IPS-NIHi7 (cell line): ENCODE results near the gene FNBP1L.

Experiments used
- DNase-seq: peaks from one replicate; pipeline ENCODE4 v3.0.0; 2012; ENCODE audit warnings: mixed read lengths; ENCODE audit errors: extremely low spot score

The FNBP1L gene

GRCh38 chr1:93447481-93448291 is at the start of gene FNBP1L:
FNBP1L (plus strand) TSS chr1:93448118; CDS start chr1:93448282, 164 bp downstream.
- DNase-seq, result peak; percentile 97

GRCh38 chr1:93399781-93400180 is 48.1 kb upstream of the FNBP1L start:
- peak; percentile 19 for DNase-seq

DNA sequence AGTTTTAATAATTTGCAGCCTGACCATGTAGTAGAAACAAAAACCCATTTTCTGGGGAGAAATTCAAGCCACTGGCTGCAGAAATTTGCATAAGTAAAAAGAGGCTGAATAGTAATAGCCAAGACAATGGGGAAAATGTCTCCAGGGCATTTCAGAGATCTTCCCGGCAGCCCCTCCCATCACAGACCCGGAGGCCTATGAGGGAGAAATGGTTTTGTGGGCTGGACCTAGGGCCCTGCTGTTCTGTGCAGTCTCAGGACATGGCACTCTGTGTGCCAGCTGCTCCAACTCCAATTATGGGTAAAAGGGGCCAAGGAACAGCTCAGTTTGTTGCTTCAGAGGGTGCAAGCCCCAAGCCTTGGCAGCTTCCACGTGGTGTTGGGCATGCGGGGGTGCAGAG is 39.7 kb upstream of the FNBP1L start:
- no peak for DNase-seq

- peak; percentile 19 for DNase-seq
These were observed 36.9 kb upstream of the FNBP1L start for GRCh38 chr1:93411000-93411399.

DNA sequence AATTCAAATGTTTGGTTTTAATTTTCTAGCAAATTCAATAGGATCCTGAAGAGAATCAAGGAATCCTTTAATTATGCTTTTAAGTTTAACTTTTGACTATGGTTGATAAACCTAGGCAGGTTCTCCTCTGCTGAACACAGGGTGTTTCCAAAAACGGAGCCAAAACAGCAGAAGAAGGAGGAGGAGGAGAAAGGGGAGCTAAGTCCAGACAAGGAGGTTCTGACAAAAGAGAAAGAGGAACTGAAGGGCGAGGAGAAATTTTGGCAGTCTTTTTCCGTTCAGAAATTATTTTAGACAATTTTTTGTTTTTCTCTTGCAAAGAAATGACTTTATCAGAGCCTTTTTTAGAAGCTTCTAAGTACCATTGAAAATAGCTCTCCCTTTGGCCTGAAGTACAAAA is 33.2 kb upstream of the FNBP1L start:
- no peak for DNase-seq

GRCh38 chr1:93415296-93415695 is 32.6 kb upstream of the FNBP1L start:
- no peak for DNase-seq

GRCh38 chr1:93416183-93416582 is 31.7 kb upstream of the FNBP1L start:
- DNase-seq, result no peak

- DNase-seq, result no peak
These were observed 28.6 kb upstream of the FNBP1L start for GRCh38 chr1:93419344-93419743.

DNA sequence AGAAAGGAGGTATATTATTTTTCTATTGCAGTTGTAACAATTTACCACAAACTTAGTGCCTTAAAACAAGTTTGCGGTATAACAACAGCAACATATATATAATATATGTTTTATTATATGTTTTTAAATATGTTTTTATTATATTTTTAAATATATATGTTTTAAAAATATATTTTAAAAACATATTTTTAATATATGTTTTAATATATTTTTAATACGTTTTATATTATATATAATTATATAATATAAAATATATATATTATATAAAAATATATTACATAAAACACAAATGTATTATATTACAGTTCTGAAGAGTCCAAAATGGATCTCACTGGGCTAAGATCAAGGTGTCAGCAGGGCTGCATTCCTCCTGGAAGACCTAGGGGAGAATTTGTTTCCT is 27.5 kb upstream of the FNBP1L start:
- no peak for DNase-seq

GRCh38 chr1:93426181-93426580 is 21.7 kb upstream of the FNBP1L start:
- no peak for DNase-seq

DNA sequence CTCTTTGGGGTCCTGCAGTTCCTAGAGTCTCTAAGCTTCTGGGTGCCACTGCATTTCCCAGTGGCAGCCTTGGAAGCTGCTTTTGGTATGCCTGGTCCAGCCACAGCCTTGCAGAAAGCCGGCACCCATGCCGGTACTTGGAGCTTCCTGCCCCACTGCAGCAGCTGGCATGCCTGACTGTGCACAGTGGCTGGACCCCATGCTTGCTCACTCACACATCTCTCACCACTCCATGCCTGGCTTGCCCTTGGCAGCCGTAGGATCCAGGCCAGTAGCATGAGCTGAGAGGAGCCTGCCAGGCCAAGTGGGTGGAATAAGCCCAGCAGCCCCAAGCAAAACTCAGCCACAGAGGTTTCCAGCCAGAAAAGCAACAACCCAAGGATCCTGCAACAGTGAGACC is 20.3 kb upstream of the FNBP1L start:
- DNase-seq, result no peak

DNA sequence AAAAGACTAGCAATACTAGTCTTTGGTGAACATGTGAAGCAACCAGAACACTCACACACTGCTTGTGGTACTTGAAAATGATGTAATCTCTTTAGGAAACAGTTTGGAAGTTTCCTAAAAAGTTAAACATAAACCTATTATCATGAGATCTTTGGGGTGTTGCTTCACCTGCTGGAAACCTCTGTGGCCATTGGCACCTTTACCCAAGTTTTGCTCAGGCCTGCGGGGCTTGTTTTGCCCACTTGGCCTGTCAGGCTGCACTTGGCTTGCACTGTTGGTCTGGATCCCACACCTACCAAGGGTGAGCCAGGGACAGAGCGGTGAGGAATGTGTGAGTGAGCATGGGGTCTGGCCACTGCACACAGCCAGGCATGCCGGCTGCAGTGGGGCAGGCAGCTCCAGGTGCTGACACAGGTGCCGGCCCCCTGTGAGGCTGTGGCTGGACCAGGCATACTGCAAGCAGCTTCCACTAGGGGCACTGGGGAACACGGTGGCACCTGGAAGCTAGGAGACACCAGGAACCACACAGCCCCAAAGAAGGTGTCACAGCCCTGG is 14.4 kb upstream of the FNBP1L start:
- no peak for DNase-seq

DNA sequence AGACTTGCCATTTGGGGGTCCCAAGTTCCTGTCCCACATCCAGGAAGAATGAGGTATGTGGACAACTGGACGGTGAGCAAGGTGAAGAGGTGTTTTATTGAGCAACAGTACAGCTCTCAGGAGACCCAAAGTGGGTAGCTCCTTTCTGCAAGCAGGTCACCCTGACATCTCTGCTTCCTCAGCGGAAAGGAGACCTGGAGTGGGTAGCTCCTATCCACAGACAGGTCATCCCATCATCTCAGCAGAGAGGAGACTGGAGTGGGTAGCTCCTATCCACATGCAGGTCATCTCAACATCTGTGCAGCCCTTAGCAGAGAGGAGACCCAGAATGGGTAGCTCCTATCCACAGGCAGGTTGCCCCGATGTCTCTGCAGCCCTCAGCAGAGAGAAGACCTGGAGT is 13.8 kb upstream of the FNBP1L start:
- DNase-seq, result no peak

- no peak for DNase-seq
These were observed 12.9 kb upstream of the FNBP1L start for GRCh38 chr1:93434987-93435386.

DNA sequence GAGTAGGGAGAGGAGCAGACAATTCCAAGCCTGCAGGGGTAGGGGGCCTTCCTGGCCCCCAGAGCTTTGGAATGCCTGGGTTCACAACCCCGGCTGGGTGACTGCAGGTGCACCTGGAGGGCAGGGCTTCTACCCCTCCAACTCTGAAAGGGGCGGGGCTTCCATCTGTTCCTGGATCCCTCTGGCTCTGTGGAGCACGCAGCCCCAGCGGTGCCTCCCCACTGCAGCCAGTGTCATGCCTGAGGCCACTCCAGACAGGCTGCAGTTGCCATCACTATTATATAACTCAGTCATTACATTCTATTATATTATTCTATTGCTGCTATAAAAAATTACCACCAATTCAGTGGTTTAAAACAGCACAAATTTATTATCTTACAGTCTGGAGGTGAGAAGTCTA is 12.5 kb upstream of the FNBP1L start:
- DNase-seq, result no peak

DNA sequence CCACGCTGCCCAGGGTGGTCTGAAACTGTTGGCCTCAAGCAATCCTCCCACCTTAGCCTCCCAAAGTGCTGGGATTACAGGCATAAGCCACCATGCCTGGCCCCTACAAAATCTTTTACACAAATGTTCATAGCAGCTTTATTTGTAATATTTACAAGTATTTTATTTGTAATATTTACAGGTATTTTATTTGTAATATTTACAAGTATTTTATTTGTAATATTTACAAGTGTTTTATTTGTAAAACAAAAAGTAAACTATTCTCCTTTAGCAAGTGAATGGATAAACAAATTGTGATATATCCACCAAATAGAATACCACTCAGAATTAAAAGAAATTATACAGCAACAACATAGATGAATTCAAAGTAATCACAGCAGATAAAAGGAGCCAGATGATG is 11.4 kb upstream of the FNBP1L start:
- no peak for DNase-seq

GRCh38 chr1:93437976-93438605 is 9.8 kb upstream of the FNBP1L start:
- DNase-seq, result peak; percentile 45

DNA sequence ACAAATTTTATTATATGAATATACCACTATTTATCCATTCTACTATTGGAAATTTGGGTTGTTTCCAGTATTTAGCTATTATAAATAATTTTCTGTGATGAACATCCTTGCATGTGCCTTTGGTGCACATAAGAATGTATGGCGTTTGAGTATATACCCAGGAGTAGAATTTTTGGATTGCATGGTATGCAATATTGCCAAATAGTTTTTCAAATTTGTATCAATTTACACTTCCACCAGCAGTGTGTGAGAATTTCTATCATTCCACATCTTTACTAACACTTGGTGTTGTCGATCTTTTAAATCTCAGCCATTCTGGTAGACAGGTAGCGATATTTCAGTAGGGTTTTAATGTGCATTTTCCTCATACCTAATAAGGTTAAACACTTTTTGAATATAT is 9.2 kb upstream of the FNBP1L start:
- DNase-seq, result no peak

DNA sequence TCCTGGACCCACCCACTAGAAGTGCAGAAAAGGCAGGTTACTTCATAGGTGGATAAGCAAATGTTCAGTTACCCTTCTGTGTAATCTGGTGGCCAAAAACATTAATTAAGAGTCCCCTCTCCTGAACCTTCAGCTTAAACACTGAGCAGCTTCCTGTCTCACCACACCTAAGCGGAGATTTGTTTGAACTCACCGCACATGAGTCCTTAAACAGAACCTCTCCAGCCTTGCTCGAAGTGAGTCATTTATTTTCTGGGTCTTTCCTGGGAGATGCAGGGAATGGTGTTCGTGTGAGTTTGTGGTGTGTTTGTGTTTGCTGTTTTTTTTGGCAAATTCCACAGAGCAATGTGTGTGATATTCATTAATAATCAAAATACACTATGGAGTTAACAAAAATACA is 7.6 kb upstream of the FNBP1L start:
- DNase-seq, result no peak

DNA sequence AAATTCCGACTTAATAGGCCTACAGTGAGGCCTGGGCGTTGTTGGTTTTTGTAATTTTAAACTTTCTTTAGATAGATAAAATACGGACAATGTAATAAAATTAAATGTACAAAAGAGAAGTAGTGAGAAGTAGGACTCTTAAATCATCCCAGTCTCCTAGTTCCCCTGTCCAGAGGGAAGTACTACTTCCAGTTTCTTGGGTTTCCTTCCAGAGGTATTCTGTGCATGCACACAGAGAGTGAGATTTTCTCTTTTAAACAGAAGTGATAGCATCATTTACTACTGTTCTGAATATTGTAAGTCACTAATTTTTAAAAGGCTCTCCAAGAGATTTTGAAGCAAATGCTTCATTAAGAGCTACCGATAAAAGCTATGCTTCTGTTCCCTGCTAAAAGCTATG is 7.2 kb upstream of the FNBP1L start:
- DNase-seq, result no peak

GRCh38 chr1:93441589-93441988 is 6.3 kb upstream of the FNBP1L start:
- DNase-seq, result no peak

GRCh38 chr1:93442008-93442666 is 5.8 kb upstream of the FNBP1L start:
- DNase-seq, result no peak

GRCh38 chr1:93442741-93443140 is 5.2 kb upstream of the FNBP1L start:
- no peak for DNase-seq
